ENCODE results near the gene CACNB4.

DNA sequence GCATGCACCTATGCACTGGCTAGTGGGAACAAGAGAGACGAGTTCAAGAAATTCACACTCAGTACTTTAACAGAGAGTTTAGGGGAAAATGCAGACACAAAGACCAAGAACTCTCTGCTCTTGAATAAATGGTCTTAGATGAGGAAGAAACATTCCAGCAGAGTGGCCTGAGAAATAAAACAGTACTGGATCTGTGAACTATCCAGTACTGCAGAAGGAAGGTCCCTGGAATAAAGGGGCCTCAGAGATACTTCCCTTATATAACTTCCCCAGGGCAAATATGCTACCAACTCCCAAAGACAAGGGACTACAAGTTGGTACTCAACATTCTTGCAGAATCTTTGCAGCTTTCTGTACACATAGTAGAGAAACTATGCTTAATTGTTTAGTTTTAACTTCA, 199.7 kb downstream of the CACNB4 start:
- TF ChIP-seq, protein P1, sequence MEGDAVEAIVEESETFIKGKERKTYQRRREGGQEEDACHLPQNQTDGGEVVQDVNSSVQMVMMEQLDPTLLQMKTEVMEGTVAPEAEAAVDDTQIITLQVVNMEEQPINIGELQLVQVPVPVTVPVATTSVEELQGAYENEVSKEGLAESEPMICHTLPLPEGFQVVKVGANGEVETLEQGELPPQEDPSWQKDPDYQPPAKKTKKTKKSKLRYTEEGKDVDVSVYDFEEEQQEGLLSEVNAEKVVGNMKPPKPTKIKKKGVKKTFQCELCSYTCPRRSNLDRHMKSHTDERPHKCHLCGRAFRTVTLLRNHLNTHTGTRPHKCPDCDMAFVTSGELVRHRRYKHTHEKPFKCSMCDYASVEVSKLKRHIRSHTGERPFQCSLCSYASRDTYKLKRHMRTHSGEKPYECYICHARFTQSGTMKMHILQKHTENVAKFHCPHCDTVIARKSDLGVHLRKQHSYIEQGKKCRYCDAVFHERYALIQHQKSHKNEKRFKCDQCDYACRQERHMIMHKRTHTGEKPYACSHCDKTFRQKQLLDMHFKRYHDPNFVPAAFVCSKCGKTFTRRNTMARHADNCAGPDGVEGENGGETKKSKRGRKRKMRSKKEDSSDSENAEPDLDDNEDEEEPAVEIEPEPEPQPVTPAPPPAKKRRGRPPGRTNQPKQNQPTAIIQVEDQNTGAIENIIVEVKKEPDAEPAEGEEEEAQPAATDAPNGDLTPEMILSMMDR (IDR thresholded peaks at IDR 0.05): no peak
- TF ChIP-seq POLR2AphosphoS5 (IDR thresholded peaks at IDR 0.05; ENCODE audit: low read depth, low read length): no peak
- TF ChIP-seq REST (IDR thresholded peaks at IDR 0.05; ENCODE audit: insufficient read depth in 1 of 2, low read depth in 2 of 2, low read length in 1 of 2): no peak

All from Panc1 (cell line).